MM.1S (cell line): ENCODE results near the gene SLCO4A1.

Experiments
- DNase-seq: peaks from one replicate; pipeline ENCODE4 v3.0.0-alpha.2; 2015
- H2AFZ ChIP-seq: fragments of 300-600 bp; sonication (generic); 2 replicates; pipeline ENCODE4 v1.6.0; 2016; ENCODE audit warnings: antibody characterized with exemption, low read length
- H3F3A ChIP-seq: fragments of 300-600 bp; sonication (generic); 2 replicates; pipeline ENCODE4 v1.6.1; 2016; ENCODE audit warnings: mild to moderate bottlenecking, antibody characterized with exemption, low read length, moderate library complexity, mixed read lengths; ENCODE audit not compliant: insufficient read depth
- H3K27ac ChIP-seq: fragments of 300-600 bp; sonication (generic); 2 replicates; pipeline ENCODE4 v1.5.1; 2016; ENCODE audit warnings: mild to moderate bottlenecking, low read length
- H3K27me3 ChIP-seq: fragments of 300-600 bp; sonication (generic); replicated peaks from 2 replicates; pipeline ENCODE4 v1.6.0; 2016; ENCODE audit warnings: low read length; ENCODE audit not compliant: insufficient read depth
- H3K36me3 ChIP-seq: fragments of 300-600 bp; sonication (generic); replicated peaks from 2 replicates; pipeline ENCODE4 v1.6.1; 2016; ENCODE audit warnings: mild to moderate bottlenecking, low read length, mixed read lengths; ENCODE audit not compliant: insufficient read depth
- H3K4me1 ChIP-seq: fragments of 300-600 bp; sonication (generic); 2 replicates; pipeline ENCODE4 v1.6.1; 2016; ENCODE audit warnings: low read length, mixed read lengths
- H3K4me2 ChIP-seq: fragments of 300-600 bp; sonication (generic); 2 replicates; pipeline ENCODE4 v1.6.0; 2016; ENCODE audit warnings: low read depth, low read length
- H3K4me3 ChIP-seq: fragments of 300-600 bp; sonication (generic); 2 replicates; pipeline ENCODE4 v1.5.1; 2016; ENCODE audit warnings: low read length, mixed read lengths
- H3K79me2 ChIP-seq: fragments of 300-600 bp; sonication (generic); 2 replicates; pipeline ENCODE4 v1.6.1; 2016; ENCODE audit warnings: mixed run types, low read length, mixed read lengths
- H3K9ac ChIP-seq: fragments of 300-600 bp; sonication (generic); 2 replicates; pipeline ENCODE4 v1.6.1; 2016; ENCODE audit warnings: low read length, mixed read lengths
- H3K9me2 ChIP-seq: fragments of 300-600 bp; sonication (generic); replicated peaks from 2 replicates; pipeline ENCODE4 v1.6.1; 2016; ENCODE audit warnings: mild to moderate bottlenecking, low read length, mixed read lengths; ENCODE audit not compliant: insufficient read depth
- H3K9me3 ChIP-seq: fragments of 300-600 bp; sonication (generic); replicated peaks from 2 replicates; pipeline ENCODE4 v1.6.1; 2016; ENCODE audit warnings: mild to moderate bottlenecking, low read length, mixed read lengths; ENCODE audit not compliant: insufficient read depth
- H4K20me1 ChIP-seq: fragments of 300-600 bp; sonication (generic); 2 replicates; pipeline ENCODE4 v1.6.1; 2016; ENCODE audit warnings: mild to moderate bottlenecking, low read length, moderate library complexity, mixed read lengths; ENCODE audit not compliant: insufficient read depth
- EZH2 ChIP-seq: fragments of 300-600 bp; sonication (generic); optimal IDR thresholded peaks from 2 replicates; pipeline ENCODE3; 2017; ENCODE audit warnings: low read depth, mild to moderate bottlenecking, antibody characterized with exemption, low read length, mixed read lengths
- EZH2phosphoT487 ChIP-seq: fragments of 300-600 bp; sonication (generic); IDR thresholded peaks from 2 replicates; pipeline ENCODE4 v1.6.1; 2018; ENCODE audit warnings: antibody characterized with exemption, low read length
- TF ChIP-seq, protein P1 (sequence below): fragments of 300-600 bp; sonication (generic); IDR thresholded peaks from 2 replicates; pipeline ENCODE4 v1.5.1; 2016; ENCODE audit warnings: antibody characterized with exemption, low read length, mixed read lengths

The SLCO4A1 gene

DNA sequence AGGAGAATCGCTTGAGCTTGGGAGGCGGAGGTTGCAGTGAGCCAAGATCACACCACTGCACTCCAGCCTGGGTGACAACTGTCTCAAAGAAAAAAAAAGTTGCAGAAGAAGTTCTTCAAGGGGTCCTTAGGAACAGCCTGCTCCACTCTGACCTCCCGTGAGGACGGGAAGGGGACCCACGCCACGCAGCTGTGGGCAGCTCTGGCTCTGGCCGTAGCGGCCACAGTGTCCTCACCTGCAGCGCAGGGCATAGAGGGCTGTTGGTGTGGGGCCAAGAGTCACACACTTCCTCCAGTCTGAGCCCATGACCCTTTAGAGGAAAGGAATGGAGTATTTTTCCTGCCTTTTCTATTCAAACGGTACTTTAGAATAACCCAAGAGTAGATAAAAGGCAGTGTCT lies 71.7 kb downstream of the SLCO4A1 start:
- no peaks in the 10 kb centered on the region for H4K20me1 ChIP-seq
- H3K27ac ChIP-seq: no peak overlapping the region
- H3K36me3 ChIP-seq: no peaks in the 10 kb centered on the region
- no peak overlapping the region for H3K4me2 ChIP-seq
- TF ChIP-seq EZH2phosphoT487: no peak
- TF ChIP-seq EZH2: no peak
- TF ChIP-seq, protein P1, sequence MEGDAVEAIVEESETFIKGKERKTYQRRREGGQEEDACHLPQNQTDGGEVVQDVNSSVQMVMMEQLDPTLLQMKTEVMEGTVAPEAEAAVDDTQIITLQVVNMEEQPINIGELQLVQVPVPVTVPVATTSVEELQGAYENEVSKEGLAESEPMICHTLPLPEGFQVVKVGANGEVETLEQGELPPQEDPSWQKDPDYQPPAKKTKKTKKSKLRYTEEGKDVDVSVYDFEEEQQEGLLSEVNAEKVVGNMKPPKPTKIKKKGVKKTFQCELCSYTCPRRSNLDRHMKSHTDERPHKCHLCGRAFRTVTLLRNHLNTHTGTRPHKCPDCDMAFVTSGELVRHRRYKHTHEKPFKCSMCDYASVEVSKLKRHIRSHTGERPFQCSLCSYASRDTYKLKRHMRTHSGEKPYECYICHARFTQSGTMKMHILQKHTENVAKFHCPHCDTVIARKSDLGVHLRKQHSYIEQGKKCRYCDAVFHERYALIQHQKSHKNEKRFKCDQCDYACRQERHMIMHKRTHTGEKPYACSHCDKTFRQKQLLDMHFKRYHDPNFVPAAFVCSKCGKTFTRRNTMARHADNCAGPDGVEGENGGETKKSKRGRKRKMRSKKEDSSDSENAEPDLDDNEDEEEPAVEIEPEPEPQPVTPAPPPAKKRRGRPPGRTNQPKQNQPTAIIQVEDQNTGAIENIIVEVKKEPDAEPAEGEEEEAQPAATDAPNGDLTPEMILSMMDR: no peak
- no peaks in the 10 kb centered on the region for H3K9me3 ChIP-seq
- no peaks in the 10 kb centered on the region for H3K4me1 ChIP-seq
- H3F3A ChIP-seq: no peaks in the 10 kb centered on the region
- peaks cover 98% of the 10 kb centered on the region for H3K27me3 ChIP-seq
- H3K4me3 ChIP-seq: no peak overlapping the region
- H3K9me2 ChIP-seq: no peaks in the 10 kb centered on the region
- DNase-seq: no peak
- H3K79me2 ChIP-seq: no peaks in the 10 kb centered on the region
- no peak overlapping the region for H2AFZ ChIP-seq
- H3K9ac ChIP-seq: no peak overlapping the region

DNA sequence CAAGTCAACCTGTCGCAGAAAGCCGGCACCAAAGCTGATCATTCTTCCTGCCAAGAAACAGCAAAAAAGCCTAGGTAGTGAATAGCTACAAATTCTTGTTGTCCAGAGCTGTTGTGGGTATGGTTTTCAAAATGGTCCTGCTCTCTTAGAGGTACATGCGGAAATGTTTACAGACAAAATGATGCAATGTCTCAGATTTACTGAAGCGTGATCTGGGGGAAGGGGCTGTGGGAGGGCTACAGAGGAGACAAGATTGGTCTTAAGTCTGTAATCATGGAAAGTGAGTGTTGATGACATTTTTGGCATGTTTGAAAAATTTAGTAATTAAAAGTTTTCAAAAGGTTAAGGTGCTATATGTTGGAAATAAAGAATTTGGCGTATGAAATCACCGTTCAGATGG lies 72.5 kb downstream of the SLCO4A1 start:
- Histone ChIP-seq H3K4me3 (no peak overlapping the region), H4K20me1 (no peaks in the 10 kb centered on the region), H3K4me1 (no peaks in the 10 kb centered on the region), H3F3A (no peaks in the 10 kb centered on the region), H2AFZ (no peak overlapping the region), H3K9me3 (no peaks in the 10 kb centered on the region), H3K9ac (no peak overlapping the region), H3K4me2 (no peak overlapping the region), H3K27me3 (peaks cover 98% of the 10 kb centered on the region), H3K79me2 (no peaks in the 10 kb centered on the region), H3K27ac (no peak overlapping the region), H3K9me2 (no peaks in the 10 kb centered on the region), H3K36me3 (no peaks in the 10 kb centered on the region)
- TF ChIP-seq EZH2phosphoT487 (no peak), EZH2 (no peak)
- TF ChIP-seq, protein P1: no peak
- DNase-seq: no peak

DNA sequence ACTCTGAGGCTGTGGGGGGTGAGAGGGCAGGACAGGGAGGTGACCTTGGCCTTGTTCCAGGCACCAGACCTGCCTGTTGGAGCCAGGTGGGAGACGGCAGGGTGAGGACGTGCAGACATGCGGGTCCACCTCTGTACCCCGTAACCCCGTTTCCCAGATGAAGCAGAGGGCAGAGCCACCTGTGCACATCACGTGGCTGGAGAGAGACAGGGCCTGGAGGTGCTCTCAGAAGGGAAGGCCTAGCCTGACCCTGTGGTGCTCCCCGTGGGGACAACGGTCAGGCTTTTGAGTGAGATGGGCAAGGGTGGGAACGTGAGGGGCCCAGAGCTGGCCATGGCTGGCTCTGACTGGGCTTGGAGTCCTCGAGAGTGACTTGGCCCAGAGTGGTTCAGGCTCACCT lies 72.9 kb downstream of the SLCO4A1 start:
- H3K4me1 ChIP-seq: no peaks in the 10 kb centered on the region
- no peak overlapping the region for H3K9ac ChIP-seq
- H3K27ac ChIP-seq: no peak overlapping the region
- TF ChIP-seq EZH2: no peak
- TF ChIP-seq, protein P1: no peak
- no peak for TF ChIP-seq EZH2phosphoT487
- no peak for DNase-seq
- no peaks in the 10 kb centered on the region for H3K9me3 ChIP-seq
- H3K9me2 ChIP-seq: no peaks in the 10 kb centered on the region
- H3K4me2 ChIP-seq: no peak overlapping the region
- H3K36me3 ChIP-seq: no peaks in the 10 kb centered on the region
- no peaks in the 10 kb centered on the region for H3F3A ChIP-seq
- H2AFZ ChIP-seq: no peak overlapping the region
- H3K4me3 ChIP-seq: no peak overlapping the region
- H3K79me2 ChIP-seq: no peaks in the 10 kb centered on the region
- H4K20me1 ChIP-seq: no peaks in the 10 kb centered on the region
- H3K27me3 ChIP-seq: peaks cover 98% of the 10 kb centered on the region
